ENCODE results near the gene SH3RF3. TPM values are rescaled to one million over a fixed set of nuclear protein-coding genes. Genes with fewer than 3 reads are reported as not detected.

Gene SH3RF3
- total RNA-seq, 2 donors from 2014 or later, result 37.4 to 61.7 TPM

DNA sequence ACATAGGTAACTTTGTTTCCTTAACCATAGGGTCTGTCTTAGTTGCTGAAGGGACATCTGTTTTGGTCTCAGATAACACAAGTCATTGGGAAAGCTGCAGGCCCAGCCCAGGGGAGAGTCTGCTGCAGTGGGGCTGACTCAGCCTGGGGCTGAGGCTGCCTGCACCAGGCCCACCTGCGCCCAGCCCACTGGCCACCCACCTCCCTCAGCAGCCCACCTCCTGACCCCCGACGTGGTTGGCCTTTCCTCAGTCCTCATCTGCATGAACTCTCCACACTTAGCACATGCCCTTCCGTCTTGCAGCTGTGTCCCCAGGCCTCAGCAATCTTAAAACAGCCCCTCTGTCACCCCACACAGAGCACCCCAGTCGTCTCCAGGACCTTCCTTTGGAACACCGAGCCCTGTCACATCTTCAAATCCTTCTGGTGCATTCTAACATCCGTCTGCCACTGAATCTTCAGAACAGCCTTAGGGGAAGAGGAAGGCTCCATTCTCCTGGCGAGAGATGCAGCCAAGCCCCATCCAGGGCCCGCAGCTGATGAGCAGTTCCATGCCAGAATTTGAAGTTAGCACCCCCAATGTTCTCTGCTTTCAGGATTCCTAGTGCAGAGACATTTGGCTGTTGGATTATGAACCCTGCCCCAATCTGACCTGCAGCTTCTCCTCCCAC lies 253.4 kb downstream of the SH3RF3 start:
- Histone ChIP-seq H3K9me3 (no peaks in the 10 kb centered on the region), H3K4me1 (ENCODE audit: control insufficient read depth in 1 of 2, low read depth in 2 of 2) (peaks cover 18 to 34% of the 10 kb centered on the region in 2 donors), H3K27ac (no peak overlapping the region), H3K4me3 (no peak overlapping the region), H3K36me3 (no peaks in the 10 kb centered on the region), H3K27me3 (replicated peaks; ENCODE audit: insufficient read depth) (no peaks in the 10 kb centered on the region)
- ATAC-seq (ENCODE audit: insufficient number of reproducible peaks, low FRiP score, low read depth), result no peak
- DNase-seq (ENCODE audit: low spot score), result no peak
- TF ChIP-seq, protein P1, sequence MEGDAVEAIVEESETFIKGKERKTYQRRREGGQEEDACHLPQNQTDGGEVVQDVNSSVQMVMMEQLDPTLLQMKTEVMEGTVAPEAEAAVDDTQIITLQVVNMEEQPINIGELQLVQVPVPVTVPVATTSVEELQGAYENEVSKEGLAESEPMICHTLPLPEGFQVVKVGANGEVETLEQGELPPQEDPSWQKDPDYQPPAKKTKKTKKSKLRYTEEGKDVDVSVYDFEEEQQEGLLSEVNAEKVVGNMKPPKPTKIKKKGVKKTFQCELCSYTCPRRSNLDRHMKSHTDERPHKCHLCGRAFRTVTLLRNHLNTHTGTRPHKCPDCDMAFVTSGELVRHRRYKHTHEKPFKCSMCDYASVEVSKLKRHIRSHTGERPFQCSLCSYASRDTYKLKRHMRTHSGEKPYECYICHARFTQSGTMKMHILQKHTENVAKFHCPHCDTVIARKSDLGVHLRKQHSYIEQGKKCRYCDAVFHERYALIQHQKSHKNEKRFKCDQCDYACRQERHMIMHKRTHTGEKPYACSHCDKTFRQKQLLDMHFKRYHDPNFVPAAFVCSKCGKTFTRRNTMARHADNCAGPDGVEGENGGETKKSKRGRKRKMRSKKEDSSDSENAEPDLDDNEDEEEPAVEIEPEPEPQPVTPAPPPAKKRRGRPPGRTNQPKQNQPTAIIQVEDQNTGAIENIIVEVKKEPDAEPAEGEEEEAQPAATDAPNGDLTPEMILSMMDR (IDR thresholded peaks at IDR 0.05), result no peak

DNA sequence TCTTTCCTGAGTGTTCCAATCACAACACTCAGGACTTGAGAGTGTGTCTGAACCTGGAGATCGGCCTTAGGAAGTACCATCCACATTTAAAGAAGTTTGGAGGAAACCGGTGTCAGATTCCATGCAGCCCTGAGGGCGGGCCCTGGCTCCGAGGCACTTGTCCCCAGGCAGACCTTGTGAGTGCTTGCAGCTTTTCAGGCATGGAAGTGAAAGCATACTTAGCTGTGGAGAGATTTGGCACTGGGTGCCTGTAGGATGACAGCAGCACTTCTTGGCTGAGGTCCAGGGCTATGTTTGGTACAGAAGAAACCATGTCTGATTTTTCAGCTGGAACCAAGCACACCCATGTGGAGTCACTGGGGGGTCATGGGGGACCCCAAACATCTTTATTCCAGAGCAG lies 253.9 kb downstream of the SH3RF3 start:
- DNase-seq (ENCODE audit: low spot score), result peak; percentile 56
- H3K27me3 ChIP-seq (replicated peaks; ENCODE audit: insufficient read depth), result no peaks in the 10 kb centered on the region
- peak; percentile 17 for ATAC-seq (ENCODE audit: insufficient number of reproducible peaks, low FRiP score, low read depth)
- H3K27ac ChIP-seq, result no peak overlapping the region
- TF ChIP-seq, protein P1 (IDR thresholded peaks at IDR 0.05), result no peak
- no peaks in the 10 kb centered on the region for H3K9me3 ChIP-seq
- H3K36me3 ChIP-seq, result no peaks in the 10 kb centered on the region
- peaks cover 18 to 34% of the 10 kb centered on the region in 2 donors for H3K4me1 ChIP-seq (ENCODE audit: control insufficient read depth in 1 of 2, low read depth in 2 of 2)
- H3K4me3 ChIP-seq, result no peak overlapping the region

DNA sequence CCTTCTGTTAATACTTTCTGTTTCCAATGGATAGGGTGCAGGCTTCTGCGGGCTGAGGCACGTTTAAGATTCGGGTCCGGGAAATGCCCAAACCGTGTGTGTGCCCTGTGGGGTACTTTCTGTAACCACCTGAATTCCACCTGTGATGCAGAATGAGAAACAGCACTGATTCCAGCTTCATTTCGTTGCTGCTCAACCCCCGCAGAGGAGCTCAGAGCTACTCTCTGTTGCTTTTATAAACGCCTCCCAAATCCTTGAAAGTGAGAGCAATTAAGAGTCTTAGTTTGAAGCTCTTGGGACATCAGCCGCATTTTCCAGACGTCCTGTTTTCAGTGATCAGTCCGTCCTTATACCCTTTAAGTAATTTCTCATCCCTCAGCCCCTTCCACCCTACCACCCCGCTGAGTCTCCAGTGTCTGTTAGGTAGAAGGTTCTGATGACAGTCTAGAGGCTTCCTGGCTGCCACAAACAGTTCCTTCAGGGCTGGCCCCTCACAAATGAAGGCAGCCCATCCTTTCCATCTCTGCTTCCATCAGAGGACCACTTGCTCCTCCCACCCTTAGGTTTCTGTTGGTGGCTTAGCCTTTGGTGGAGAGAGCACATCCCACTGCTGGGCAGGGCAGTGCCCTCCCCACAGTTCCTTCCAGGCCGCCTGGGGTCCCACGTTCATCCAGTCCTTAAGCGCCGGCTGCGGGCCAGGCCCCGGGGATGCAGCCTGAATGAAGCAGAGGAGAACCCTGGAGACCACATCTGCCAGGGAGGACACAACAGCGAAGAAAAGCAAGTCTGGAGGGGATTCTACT lies 254.7 kb downstream of the SH3RF3 start:
- TF ChIP-seq, protein P1 (IDR thresholded peaks at IDR 0.05), result no peak
- no peak for DNase-seq (ENCODE audit: low spot score)
- Histone ChIP-seq H3K27me3 (replicated peaks; ENCODE audit: insufficient read depth) (no peaks in the 10 kb centered on the region), H3K4me3 (no peak overlapping the region), H3K4me1 (ENCODE audit: control insufficient read depth in 1 of 2, low read depth in 2 of 2) (peaks cover 18 to 34% of the 10 kb centered on the region in 2 donors), H3K36me3 (no peaks in the 10 kb centered on the region), H3K27ac (no peak overlapping the region), H3K9me3 (no peaks in the 10 kb centered on the region)
- ATAC-seq (ENCODE audit: insufficient number of reproducible peaks, low FRiP score, low read depth), result no peak

DNA sequence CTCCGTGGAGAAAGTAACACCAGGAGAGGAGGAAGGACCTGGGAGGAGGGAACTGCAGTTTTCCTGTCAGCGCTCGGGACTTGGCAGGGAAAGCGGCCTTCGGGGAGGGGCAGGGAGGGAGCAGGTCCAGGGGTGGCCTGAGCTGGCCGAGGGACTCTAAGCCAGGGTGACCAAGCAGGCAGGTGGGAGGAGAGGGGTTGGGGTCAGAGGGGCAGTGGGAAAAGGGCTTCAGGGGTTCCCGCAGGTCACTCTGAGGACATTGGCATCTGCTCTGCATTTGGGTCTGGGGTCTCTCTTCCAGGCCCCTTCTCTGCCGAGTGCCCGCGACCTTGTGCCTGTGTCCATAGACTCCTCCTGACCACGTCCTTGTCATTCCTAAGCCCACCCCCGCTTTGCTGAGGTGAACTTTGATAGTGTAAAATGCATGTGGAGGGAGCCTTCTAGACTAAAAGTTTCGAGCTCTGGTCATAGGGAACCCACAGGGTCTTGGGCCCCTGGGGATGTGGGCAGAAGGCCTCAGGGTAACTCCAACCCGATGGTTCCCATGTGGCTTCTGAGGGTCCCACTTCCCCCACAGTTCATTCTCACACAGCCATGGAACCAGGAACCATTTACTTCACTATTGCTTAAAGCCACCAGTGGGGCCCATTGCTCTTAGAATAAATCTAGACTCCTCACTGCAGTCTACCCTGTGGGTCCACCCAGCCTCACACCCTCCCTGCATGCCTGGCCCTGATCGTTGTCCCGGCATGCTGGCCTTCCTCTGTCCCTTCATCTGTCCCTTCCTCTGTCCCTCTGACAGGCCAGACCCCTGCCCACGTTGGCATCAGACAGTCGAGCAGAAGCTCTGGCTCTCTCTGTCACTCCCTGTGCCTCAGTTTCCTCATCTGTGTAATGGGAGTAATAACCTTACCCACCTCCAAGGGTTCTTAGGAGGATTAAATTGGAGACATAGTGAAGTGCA lies 255.6 kb downstream of the SH3RF3 start:
- no peak for ATAC-seq (ENCODE audit: insufficient number of reproducible peaks, low FRiP score, low read depth)
- H3K36me3 ChIP-seq, result no peaks in the 10 kb centered on the region
- H3K9me3 ChIP-seq, result no peaks in the 10 kb centered on the region
- H3K27me3 ChIP-seq (replicated peaks; ENCODE audit: insufficient read depth), result no peaks in the 10 kb centered on the region
- TF ChIP-seq, protein P1 (IDR thresholded peaks at IDR 0.05), result no peak
- DNase-seq (ENCODE audit: low spot score), result no peak
- no peak overlapping the region for H3K4me3 ChIP-seq
- H3K4me1 ChIP-seq (ENCODE audit: control insufficient read depth in 1 of 2, low read depth in 2 of 2), result peaks cover 18 to 34% of the 10 kb centered on the region in 2 donors
- H3K27ac ChIP-seq, result no peak overlapping the region

All from thoracic aorta (tissue), 2 donors.